GM12878 (cell line): ENCODE measurements around the gene SGCD. TPM values are rescaled to one million over a fixed set of nuclear protein-coding genes. Genes with fewer than 3 reads are reported as not detected.

Experiments
- ATAC-seq: fragments of 200-7000 bp; cut with Tn5 transposase; 3 replicates; pipeline ENCODE4 v1.9.1; 2020; ENCODE audit warnings: mild to moderate bottlenecking, moderate library complexity
- BruUV-seq: library from RNA; stranded (reverse); fragments of 400-500 nt; replicated peaks from 2 replicates; lab custom pipeline; 2021; lab: Mats Ljungman, UMichigan
- CTCF ChIA-PET: fragments of 300-600 bp; sonication (Branson Sonifier 250); formaldehyde crosslinking; extraction: SDS; loops from one replicate; lab custom pipeline; 2021; ENCODE audit warnings: inconsistent platforms; lab: Yijun Ruan, JAX
- POLR2A ChIA-PET: fragments of 350-600 bp; formaldehyde crosslinking; extraction: SDS; loops from one replicate; lab custom pipeline; 2021; ENCODE audit warnings: inconsistent platforms; lab: Charles Lee
- RAD21 ChIA-PET: fragments of 300-600 bp; sonication (Branson Sonifier 250); formaldehyde crosslinking; loops from one replicate; lab custom pipeline; 2023; ENCODE audit warnings: antibody characterized with exemption; ENCODE audit not compliant: unreplicated experiment; lab: Charles Lee
- SMC1A ChIA-PET: fragments of 300-600 bp; sonication (Branson Sonifier 250); formaldehyde crosslinking; loops from one replicate; lab custom pipeline; 2023; ENCODE audit not compliant: unreplicated experiment, uncharacterized antibody; lab: Charles Lee
- DNase-seq: peaks from one replicate; pipeline ENCODE4 v3.0.0-alpha.2; 2011; ENCODE audit warnings: low read depth, low spot score
- FAIRE-seq: peaks from 3 replicates; lab custom pipeline; 2011; peaks lifted over from hg19 to GRCh38; lab: Jason Lieb, UNC
- H2AFZ ChIP-seq: 2 replicates; pipeline ENCODE4 v1.6.0; 2011; ENCODE audit warnings: low read depth, low read length, control low read depth; ENCODE audit not compliant: control insufficient read depth
- H3K27ac ChIP-seq: 2 replicates; pipeline ENCODE4 v1.5.1; 2011; ENCODE audit warnings: control low read depth; ENCODE audit not compliant: control insufficient read depth, insufficient read depth
- H3K27me3 ChIP-seq, 2 experiments: replicated peaks in 1 of 2; 2 replicates each; pipeline versions ENCODE4 v1.6.0 to v1.6.1; 2011; ENCODE audit warnings: low read length in 1 of 2; ENCODE audit not compliant: control insufficient read depth in 2 of 2, insufficient read depth in 2 of 2
- H3K36me3 ChIP-seq, 2 experiments: 2 replicates each; pipeline ENCODE4 v1.5.1; 2011; ENCODE audit warnings: low read length in 1 of 2; ENCODE audit not compliant: control insufficient read depth in 2 of 2, insufficient read depth in 2 of 2
- H3K4me1 ChIP-seq: 2 replicates; pipeline ENCODE4 v1.6.1; 2011; ENCODE audit warnings: mild to moderate bottlenecking, low read length, moderate library complexity, mixed read lengths; ENCODE audit not compliant: control insufficient read depth, insufficient read depth
- H3K4me2 ChIP-seq: 2 replicates; pipeline ENCODE4 v1.6.0; 2011; ENCODE audit warnings: control low read depth; ENCODE audit not compliant: control insufficient read depth, insufficient read depth
- H3K4me3 ChIP-seq: fragments of 200-600 bp; sonication (generic); 2 replicates; pipeline ENCODE4 v1.5.1; 2016
- H3K79me2 ChIP-seq: 2 replicates; pipeline ENCODE4 v1.6.0; 2011; ENCODE audit warnings: low read length; ENCODE audit not compliant: control insufficient read depth, insufficient read depth
- H3K9ac ChIP-seq: 2 replicates; pipeline ENCODE4 v1.8.0; 2011; ENCODE audit warnings: low read length, control low read depth, mixed read lengths; ENCODE audit not compliant: control insufficient read depth, insufficient read depth
- H3K9me3 ChIP-seq: replicated peaks from 3 replicates; pipeline ENCODE4 v1.5.1; 2011; ENCODE audit warnings: mild to moderate bottlenecking, low read length; ENCODE audit not compliant: control insufficient read depth, insufficient read depth
- H4K20me1 ChIP-seq: 2 replicates; pipeline ENCODE4 v1.6.0; 2011; ENCODE audit not compliant: control insufficient read depth, insufficient read depth
- BACH1 ChIP-seq: fragments of 450-650 bp; IDR thresholded peaks from 2 replicates; pipeline ENCODE4 v1.6.1; 2017; ENCODE audit warnings: mild to moderate bottlenecking, borderline replicate concordance
- CBFB ChIP-seq: IDR thresholded peaks from 2 replicates; pipeline ENCODE4 v1.6.1; 2016; ENCODE audit warnings: antibody characterized with exemption, low read depth
- DPF2 ChIP-seq: fragments of 450-650 bp; IDR thresholded peaks from 2 replicates; pipeline ENCODE4 v1.6.1; 2017; ENCODE audit warnings: mild to moderate bottlenecking
- GATAD2B ChIP-seq: fragments of 450-650 bp; conservative IDR thresholded peaks from 2 replicates; pipeline ENCODE4 v1.6.1; 2017; ENCODE audit warnings: low read depth, mild to moderate bottlenecking, moderate library complexity
- HDGF ChIP-seq: fragments of 450-650 bp; IDR thresholded peaks from 2 replicates; pipeline ENCODE4 v1.6.1; 2016; ENCODE audit warnings: antibody characterized with exemption
- MTA2 ChIP-seq: fragments of 450-650 bp; IDR thresholded peaks from 2 replicates; pipeline ENCODE4 v1.6.1; 2016; ENCODE audit warnings: low read depth, mild to moderate bottlenecking, moderate library complexity
- MTA3 ChIP-seq: IDR thresholded peaks from 2 replicates; pipeline ENCODE4 v1.6.1; 2012; ENCODE audit warnings: low read length, inconsistent platforms, borderline replicate concordance
- NRF1 ChIP-seq: conservative IDR thresholded peaks from 2 replicates; pipeline ENCODE4 v1.6.1; 2011; ENCODE audit warnings: mild to moderate bottlenecking, low read depth, low read length, improper control_type of control experiment
- POLR2A ChIP-seq: IDR thresholded peaks from 2 replicates; pipeline ENCODE4 v1.6.1; 2011; ENCODE audit warnings: low read depth, mild to moderate bottlenecking, low read length
- POLR2AphosphoS5 ChIP-seq: IDR thresholded peaks from 2 replicates; pipeline ENCODE4 v1.6.1; 2011; ENCODE audit warnings: mild to moderate bottlenecking, low read length, inconsistent platforms
- RUNX3 ChIP-seq: IDR thresholded peaks from 2 replicates; pipeline ENCODE4 v1.6.1; 2012; ENCODE audit warnings: low read length, inconsistent platforms
- SREBF1 ChIP-seq: IDR thresholded peaks from 2 replicates; pipeline ENCODE4 v1.6.1; 2012; ENCODE audit warnings: mild to moderate bottlenecking, low read length
- SREBF2 ChIP-seq: IDR thresholded peaks from 2 replicates; pipeline ENCODE4 v1.6.1; 2012; ENCODE audit warnings: mild to moderate bottlenecking, low read length
- SUZ12 ChIP-seq: fragments of 200-600 bp; sonication (generic); IDR thresholded peaks from one replicate; pipeline ENCODE4 v1.6.1; 2018; ENCODE audit warnings: antibody characterized with exemption, mild to moderate bottlenecking; ENCODE audit not compliant: unreplicated experiment
- YY1 ChIP-seq: IDR thresholded peaks from 2 replicates; pipeline ENCODE4 v1.6.1; 2011; ENCODE audit warnings: low read depth, mild to moderate bottlenecking, low read length
- WGBS: methylation state at CpG from one replicate; pipeline ENCODE4 v1.1.6; 2016; ENCODE audit warnings: low lambda C conversion rate; ENCODE audit not compliant: insufficient replicate concordance, insufficient coverage; ENCODE audit errors: missing lambda C conversion rate; 5-methylcytosine and 5-hydroxymethylcytosine counted together
- in situ Hi-C: fragments of 300-500 bp; cut with MboI; formaldehyde crosslinking; loops from 9 replicates; pipeline ENCODE4 v1.14.3; 2018; ENCODE audit warnings: mixed read lengths
- intact Hi-C: fragments of 100-400 bp; cut with micrococcal nuclease; formaldehyde crosslinking; loops from one replicate; pipeline ENCODE4 v1.14.2; 2022; ENCODE audit not compliant: unreplicated experiment
- polyA plus RNA-seq, 11 experiments: library from polyadenylated mRNA; depleted of rRNA in 4 of 11; unstranded in 6 of 11; stranded (reverse) in 5 of 11; fragments of >200 nt; fragmentation: Nextera tagmentation in 4 of 11; fragmentation: Illumina TruSeq in 1 of 11; extraction: Ambion mirVana in 4 of 11; extraction: Trizol in 1 of 11; gene quantifications; 1 replicate in 1 of 11; 2 replicates in 10 of 11; pipeline versions ENCODE4 v1.2.1 to v1.2.3, GENCODE V29; 2011 to 2016; ENCODE audit warnings: inconsistent platforms in 2 of 11, missing spikeins in 2 of 11, low read depth in 1 of 11
- total RNA-seq, 4 experiments: library from RNA; depleted of rRNA in 3 of 4; stranded (reverse); fragments of >200 nt in 3 of 4; fragmentation: Illumina TruSeq in 1 of 4; extraction: Trizol in 1 of 4; gene quantifications; 2 replicates each; pipeline versions ENCODE4 v1.2.1 to v1.2.3, GENCODE V29; 2013 to 2021
- TF ChIP-seq, protein P1 (sequence below): fragments of 450-650 bp; formaldehyde crosslinking; IDR thresholded peaks from 2 replicates; pipeline ENCODE4 v1.4.0; 2020; ENCODE audit warnings: mild to moderate bottlenecking, moderate library complexity
- TF ChIP-seq, protein P2 (sequence below): IDR thresholded peaks from 2 replicates; pipeline ENCODE4 v1.6.1; 2011; ENCODE audit warnings: mild to moderate bottlenecking, low read depth, low read length, moderate library complexity; ENCODE audit not compliant: insufficient replicate concordance
- TF ChIP-seq, protein P3 (sequence below): fragments of 450-650 bp; IDR thresholded peaks from 2 replicates; pipeline ENCODE4 v1.6.1; 2017; ENCODE audit warnings: antibody characterized with exemption, mild to moderate bottlenecking, moderate library complexity

Gene SGCD
- total and polyA plus RNA-seq, 10 of the 15 experiments (the other 5 are each of a cell fraction or from before 2014, with no cell fraction given), result 0.06 TPM; not detected in 9

DNA sequence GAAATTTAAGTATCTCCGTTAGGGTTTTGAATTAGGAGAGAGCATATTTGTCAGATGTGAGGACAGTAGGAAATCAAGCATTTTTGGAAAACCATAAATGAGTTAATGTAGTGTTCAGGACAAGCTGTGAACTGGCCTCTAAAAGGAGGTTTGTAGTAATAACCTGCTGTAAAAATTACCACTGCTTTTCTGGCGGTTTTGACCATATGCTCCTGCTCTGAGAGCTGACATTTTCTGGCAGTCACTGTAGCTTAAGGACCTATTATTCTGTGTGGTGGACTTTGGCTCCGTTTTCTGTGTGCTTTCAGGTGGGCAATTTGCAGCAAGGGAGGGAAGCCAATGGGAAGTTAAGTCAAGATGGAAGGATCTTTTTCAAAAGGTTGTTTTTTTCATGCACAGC, 111.1 kb downstream of the SGCD start:
- ATAC-seq, result no peak
- Histone ChIP-seq H4K20me1 (no peaks in the 10 kb centered on the region), H3K4me1 (no peaks in the 10 kb centered on the region), H2AFZ (no peak overlapping the region), H3K79me2 (no peaks in the 10 kb centered on the region), H3K9me3 (no peaks in the 10 kb centered on the region), H3K27ac (no peak overlapping the region), H3K27me3 (no peaks in the 10 kb centered on the region), H3K4me3 (no peak overlapping the region), H3K9ac (no peak overlapping the region), H3K4me2 (no peak overlapping the region), H3K36me3 (no peaks in the 10 kb centered on the region)
- no peak for DNase-seq
- BruUV-seq, result no TSS peak
- ChIA-PET SMC1A (interaction anchor here (0.8 kb wide), 1 partner anchor 31 kb away, joined by 3 read pairs; no protein-coding TSS in a partner anchor), POLR2A (no interaction called here), CTCF (interaction anchor here (0.5 to 1.7 kb wide), 5 partner anchors 9 to 32 kb away, joined by 3 read pairs; no protein-coding TSS in a partner anchor), RAD21 (no interaction called here)
- TF ChIP-seq, protein P1, sequence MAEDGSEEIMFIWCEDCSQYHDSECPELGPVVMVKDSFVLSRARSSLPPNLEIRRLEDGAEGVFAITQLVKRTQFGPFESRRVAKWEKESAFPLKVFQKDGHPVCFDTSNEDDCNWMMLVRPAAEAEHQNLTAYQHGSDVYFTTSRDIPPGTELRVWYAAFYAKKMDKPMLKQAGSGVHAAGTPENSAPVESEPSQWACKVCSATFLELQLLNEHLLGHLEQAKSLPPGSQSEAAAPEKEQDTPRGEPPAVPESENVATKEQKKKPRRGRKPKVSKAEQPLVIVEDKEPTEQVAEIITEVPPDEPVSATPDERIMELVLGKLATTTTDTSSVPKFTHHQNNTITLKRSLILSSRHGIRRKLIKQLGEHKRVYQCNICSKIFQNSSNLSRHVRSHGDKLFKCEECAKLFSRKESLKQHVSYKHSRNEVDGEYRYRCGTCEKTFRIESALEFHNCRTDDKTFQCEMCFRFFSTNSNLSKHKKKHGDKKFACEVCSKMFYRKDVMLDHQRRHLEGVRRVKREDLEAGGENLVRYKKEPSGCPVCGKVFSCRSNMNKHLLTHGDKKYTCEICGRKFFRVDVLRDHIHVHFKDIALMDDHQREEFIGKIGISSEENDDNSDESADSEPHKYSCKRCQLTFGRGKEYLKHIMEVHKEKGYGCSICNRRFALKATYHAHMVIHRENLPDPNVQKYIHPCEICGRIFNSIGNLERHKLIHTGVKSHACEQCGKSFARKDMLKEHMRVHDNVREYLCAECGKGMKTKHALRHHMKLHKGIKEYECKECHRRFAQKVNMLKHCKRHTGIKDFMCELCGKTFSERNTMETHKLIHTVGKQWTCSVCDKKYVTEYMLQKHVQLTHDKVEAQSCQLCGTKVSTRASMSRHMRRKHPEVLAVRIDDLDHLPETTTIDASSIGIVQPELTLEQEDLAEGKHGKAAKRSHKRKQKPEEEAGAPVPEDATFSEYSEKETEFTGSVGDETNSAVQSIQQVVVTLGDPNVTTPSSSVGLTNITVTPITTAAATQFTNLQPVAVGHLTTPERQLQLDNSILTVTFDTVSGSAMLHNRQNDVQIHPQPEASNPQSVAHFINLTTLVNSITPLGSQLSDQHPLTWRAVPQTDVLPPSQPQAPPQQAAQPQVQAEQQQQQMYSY (CRISPR knock-in tag), result no peak
- TF ChIP-seq DPF2 (no peak), POLR2A (no peak), HDGF (no peak), SREBF1 (no peak), YY1 (no peak), POLR2AphosphoS5 (no peak), RUNX3 (no peak), SREBF2 (no peak), SUZ12 (no peak), NRF1 (no peak), GATAD2B (no peak), MTA2 (no peak), CBFB (no peak), BACH1 (no peak), MTA3 (no peak)
- TF ChIP-seq, protein P2, sequence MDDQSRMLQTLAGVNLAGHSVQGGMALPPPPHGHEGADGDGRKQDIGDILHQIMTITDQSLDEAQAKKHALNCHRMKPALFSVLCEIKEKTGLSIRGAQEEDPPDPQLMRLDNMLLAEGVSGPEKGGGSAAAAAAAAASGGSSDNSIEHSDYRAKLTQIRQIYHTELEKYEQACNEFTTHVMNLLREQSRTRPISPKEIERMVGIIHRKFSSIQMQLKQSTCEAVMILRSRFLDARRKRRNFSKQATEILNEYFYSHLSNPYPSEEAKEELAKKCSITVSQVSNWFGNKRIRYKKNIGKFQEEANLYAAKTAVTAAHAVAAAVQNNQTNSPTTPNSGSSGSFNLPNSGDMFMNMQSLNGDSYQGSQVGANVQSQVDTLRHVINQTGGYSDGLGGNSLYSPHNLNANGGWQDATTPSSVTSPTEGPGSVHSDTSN, result no peak
- TF ChIP-seq, protein P3, sequence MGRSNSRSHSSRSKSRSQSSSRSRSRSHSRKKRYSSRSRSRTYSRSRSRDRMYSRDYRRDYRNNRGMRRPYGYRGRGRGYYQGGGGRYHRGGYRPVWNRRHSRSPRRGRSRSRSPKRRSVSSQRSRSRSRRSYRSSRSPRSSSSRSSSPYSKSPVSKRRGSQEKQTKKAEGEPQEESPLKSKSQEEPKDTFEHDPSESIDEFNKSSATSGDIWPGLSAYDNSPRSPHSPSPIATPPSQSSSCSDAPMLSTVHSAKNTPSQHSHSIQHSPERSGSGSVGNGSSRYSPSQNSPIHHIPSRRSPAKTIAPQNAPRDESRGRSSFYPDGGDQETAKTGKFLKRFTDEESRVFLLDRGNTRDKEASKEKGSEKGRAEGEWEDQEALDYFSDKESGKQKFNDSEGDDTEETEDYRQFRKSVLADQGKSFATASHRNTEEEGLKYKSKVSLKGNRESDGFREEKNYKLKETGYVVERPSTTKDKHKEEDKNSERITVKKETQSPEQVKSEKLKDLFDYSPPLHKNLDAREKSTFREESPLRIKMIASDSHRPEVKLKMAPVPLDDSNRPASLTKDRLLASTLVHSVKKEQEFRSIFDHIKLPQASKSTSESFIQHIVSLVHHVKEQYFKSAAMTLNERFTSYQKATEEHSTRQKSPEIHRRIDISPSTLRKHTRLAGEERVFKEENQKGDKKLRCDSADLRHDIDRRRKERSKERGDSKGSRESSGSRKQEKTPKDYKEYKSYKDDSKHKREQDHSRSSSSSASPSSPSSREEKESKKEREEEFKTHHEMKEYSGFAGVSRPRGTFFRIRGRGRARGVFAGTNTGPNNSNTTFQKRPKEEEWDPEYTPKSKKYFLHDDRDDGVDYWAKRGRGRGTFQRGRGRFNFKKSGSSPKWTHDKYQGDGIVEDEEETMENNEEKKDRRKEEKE, result no peak
- WGBS, result 29% methylated on average over 3 of the region's 3 CpGs
- FAIRE-seq, result no peak
- in situ Hi-C loops, result no loop called here
- intact Hi-C loops, result no loop called here
